HepG2 (cell line): ENCODE results near the gene SEMA7A. TPM values are rescaled to one million over a fixed set of nuclear protein-coding genes. Genes with fewer than 3 reads are reported as not detected.
A peak's percentile ranks its signal among the peaks of the same experiment; 100 is the strongest.

Experiments
- ISX ChIP-seq: sonication (generic); formaldehyde crosslinking; conservative IDR thresholded peaks from 2 replicates; pipeline ENCODE4 v1.5.0; 2020; ENCODE audit warnings: missing genetic modification reagents
- NFIC ChIP-seq: IDR thresholded peaks from 2 replicates; pipeline ENCODE4 v1.6.1; 2012; ENCODE audit warnings: mild to moderate bottlenecking, low read length, inconsistent platforms
- NFYB ChIP-seq: sonication (generic); formaldehyde crosslinking; IDR thresholded peaks from 2 replicates; pipeline ENCODE4 v1.4.0; 2020; ENCODE audit warnings: missing genetic modification reagents
- REL ChIP-seq: sonication (generic); formaldehyde crosslinking; conservative IDR thresholded peaks from 2 replicates; pipeline ENCODE4 v1.8.0; 2022; ENCODE audit warnings: mild to moderate bottlenecking, missing genetic modification reagents, moderate library complexity
- TGIF2 ChIP-seq: IDR thresholded peaks from 2 replicates; pipeline ENCODE4 v1.6.1; 2016; ENCODE audit warnings: control low read depth, missing compliant biosample characterization
- THYN1 ChIP-seq: sonication (generic); formaldehyde crosslinking; IDR thresholded peaks from 2 replicates; pipeline ENCODE4 v1.8.1; 2023; ENCODE audit warnings: low read depth, mild to moderate bottlenecking, moderate library complexity, missing genetic modification reagents, borderline replicate concordance
- ZFP36L1 ChIP-seq: sonication (generic); formaldehyde crosslinking; IDR thresholded peaks from 2 replicates; pipeline ENCODE4 v1.8.0; 2022; ENCODE audit warnings: mild to moderate bottlenecking, missing genetic modification reagents, moderate library complexity
- ZNF253 ChIP-seq: sonication (generic); formaldehyde crosslinking; IDR thresholded peaks from 2 replicates; pipeline ENCODE4 v1.8.0; 2022; ENCODE audit warnings: mild to moderate bottlenecking, missing genetic modification reagents, borderline replicate concordance
- polyA plus RNA-seq, 8 experiments: library from polyadenylated mRNA; depleted of rRNA in 3 of 8; stranded (reverse) in 7 of 8; unstranded in 1 of 8; fragments of >200 nt; fragmentation: Illumina TruSeq in 4 of 8; extraction: Trizol in 4 of 8; gene quantifications; 2 replicates each; pipeline versions ENCODE4 v1.2.1 to v1.2.3, GENCODE V29; 2011 to 2016; ENCODE audit warnings: low read depth in 4 of 8, missing spikeins in 1 of 8, mixed read lengths in 1 of 8; ENCODE audit not compliant: insufficient read depth in 1 of 8
- total RNA-seq, 5 experiments: library from RNA; depleted of rRNA; stranded (reverse); fragments of >200 nt; fragmentation: Illumina TruSeq; extraction: Trizol; gene quantifications; 2 replicates each; pipeline ENCODE4 v1.2.3, GENCODE V29; 2016; ENCODE audit warnings: low read depth in 1 of 5
- TF ChIP-seq, protein P1 (sequence below): sonication (generic); formaldehyde crosslinking; IDR thresholded peaks from 2 replicates; pipeline ENCODE4 v1.9.0; 2021; ENCODE audit warnings: mild to moderate bottlenecking, missing genetic modification reagents
- TF ChIP-seq, protein P2 (sequence below): sonication (generic); formaldehyde crosslinking; conservative IDR thresholded peaks from 2 replicates; pipeline ENCODE4 v1.8.0; 2022; ENCODE audit warnings: missing genetic modification reagents
- TF ChIP-seq, protein P3 (sequence below): sonication (generic); formaldehyde crosslinking; conservative IDR thresholded peaks from 2 replicates; pipeline ENCODE4 v1.4.0; 2020; ENCODE audit warnings: mild to moderate bottlenecking, missing genetic modification reagents, moderate library complexity
- TF ChIP-seq, protein P4 (sequence below): sonication (generic); formaldehyde crosslinking; conservative IDR thresholded peaks from 2 replicates; pipeline ENCODE4 v1.5.0; 2020; ENCODE audit warnings: missing genetic modification reagents
- TF ChIP-seq, protein P5 (sequence below): sonication (generic); formaldehyde crosslinking; IDR thresholded peaks from 2 replicates; pipeline ENCODE4 v1.4.0; 2020; ENCODE audit warnings: mild to moderate bottlenecking, missing genetic modification reagents

Gene SEMA7A
- total and polyA plus RNA-seq, 2 of the 13 experiments (the other 11 are each of a cell fraction or from before 2014, with no cell fraction given), result 9.0 to 15.8 TPM

DNA sequence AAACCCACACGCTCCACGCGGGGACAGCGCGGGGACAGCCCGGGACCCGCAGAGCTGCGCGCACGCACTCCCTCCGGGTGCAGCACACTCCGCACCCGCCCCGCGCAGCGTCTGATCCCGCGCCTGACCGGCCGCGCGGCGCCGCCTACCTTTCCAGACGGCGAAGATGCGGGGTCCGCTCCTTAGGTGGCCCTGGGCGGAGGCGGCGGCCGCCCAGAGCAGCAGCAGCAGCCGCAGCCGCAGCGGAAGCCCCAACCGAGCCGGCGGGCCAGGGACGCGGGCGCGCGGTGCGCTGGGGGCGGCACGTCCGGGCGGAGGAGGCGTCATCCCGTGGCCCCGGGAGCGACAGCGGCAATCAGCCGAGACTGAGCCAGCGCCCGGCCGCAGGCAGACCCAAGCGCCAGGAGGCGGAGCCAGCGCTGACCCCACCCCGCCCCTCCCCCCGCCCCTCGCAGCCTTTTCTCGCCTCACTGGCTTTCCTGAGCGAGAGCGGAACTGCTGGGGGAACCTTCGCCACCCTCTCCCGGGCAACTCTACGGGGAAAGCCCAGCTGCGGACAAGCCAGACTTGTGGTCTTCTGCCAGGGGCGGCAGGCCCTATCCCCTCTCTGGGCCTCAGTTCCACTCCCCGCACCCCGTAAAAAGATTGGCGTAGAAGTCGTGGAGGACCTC is at the start of gene SEMA7A (continued):
- TF ChIP-seq, protein P1, sequence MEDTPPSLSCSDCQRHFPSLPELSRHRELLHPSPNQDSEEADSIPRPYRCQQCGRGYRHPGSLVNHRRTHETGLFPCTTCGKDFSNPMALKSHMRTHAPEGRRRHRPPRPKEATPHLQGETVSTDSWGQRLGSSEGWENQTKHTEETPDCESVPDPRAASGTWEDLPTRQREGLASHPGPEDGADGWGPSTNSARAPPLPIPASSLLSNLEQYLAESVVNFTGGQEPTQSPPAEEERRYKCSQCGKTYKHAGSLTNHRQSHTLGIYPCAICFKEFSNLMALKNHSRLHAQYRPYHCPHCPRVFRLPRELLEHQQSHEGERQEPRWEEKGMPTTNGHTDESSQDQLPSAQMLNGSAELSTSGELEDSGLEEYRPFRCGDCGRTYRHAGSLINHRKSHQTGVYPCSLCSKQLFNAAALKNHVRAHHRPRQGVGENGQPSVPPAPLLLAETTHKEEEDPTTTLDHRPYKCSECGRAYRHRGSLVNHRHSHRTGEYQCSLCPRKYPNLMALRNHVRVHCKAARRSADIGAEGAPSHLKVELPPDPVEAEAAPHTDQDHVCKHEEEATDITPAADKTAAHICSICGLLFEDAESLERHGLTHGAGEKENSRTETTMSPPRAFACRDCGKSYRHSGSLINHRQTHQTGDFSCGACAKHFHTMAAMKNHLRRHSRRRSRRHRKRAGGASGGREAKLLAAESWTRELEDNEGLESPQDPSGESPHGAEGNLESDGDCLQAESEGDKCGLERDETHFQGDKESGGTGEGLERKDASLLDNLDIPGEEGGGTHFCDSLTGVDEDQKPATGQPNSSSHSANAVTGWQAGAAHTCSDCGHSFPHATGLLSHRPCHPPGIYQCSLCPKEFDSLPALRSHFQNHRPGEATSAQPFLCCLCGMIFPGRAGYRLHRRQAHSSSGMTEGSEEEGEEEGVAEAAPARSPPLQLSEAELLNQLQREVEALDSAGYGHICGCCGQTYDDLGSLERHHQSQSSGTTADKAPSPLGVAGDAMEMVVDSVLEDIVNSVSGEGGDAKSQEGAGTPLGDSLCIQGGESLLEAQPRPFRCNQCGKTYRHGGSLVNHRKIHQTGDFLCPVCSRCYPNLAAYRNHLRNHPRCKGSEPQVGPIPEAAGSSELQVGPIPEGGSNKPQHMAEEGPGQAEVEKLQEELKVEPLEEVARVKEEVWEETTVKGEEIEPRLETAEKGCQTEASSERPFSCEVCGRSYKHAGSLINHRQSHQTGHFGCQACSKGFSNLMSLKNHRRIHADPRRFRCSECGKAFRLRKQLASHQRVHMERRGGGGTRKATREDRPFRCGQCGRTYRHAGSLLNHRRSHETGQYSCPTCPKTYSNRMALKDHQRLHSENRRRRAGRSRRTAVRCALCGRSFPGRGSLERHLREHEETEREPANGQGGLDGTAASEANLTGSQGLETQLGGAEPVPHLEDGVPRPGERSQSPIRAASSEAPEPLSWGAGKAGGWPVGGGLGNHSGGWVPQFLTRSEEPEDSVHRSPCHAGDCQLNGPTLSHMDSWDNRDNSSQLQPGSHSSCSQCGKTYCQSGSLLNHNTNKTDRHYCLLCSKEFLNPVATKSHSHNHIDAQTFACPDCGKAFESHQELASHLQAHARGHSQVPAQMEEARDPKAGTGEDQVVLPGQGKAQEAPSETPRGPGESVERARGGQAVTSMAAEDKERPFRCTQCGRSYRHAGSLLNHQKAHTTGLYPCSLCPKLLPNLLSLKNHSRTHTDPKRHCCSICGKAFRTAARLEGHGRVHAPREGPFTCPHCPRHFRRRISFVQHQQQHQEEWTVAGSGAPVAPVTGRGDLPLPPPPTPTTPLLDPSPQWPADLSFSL (CRISPR knock-in tag), result no peak
- TF ChIP-seq, protein P2, sequence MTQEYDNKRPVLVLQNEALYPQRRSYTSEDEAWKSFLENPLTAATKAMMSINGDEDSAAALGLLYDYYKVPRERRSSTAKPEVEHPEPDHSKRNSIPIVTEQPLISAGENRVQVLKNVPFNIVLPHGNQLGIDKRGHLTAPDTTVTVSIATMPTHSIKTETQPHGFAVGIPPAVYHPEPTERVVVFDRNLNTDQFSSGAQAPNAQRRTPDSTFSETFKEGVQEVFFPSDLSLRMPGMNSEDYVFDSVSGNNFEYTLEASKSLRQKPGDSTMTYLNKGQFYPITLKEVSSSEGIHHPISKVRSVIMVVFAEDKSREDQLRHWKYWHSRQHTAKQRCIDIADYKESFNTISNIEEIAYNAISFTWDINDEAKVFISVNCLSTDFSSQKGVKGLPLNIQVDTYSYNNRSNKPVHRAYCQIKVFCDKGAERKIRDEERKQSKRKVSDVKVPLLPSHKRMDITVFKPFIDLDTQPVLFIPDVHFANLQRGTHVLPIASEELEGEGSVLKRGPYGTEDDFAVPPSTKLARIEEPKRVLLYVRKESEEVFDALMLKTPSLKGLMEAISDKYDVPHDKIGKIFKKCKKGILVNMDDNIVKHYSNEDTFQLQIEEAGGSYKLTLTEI (CRISPR knock-in tag), result no peak
- TF ChIP-seq NFIC (no peak), ISX (no peak), ZNF253 (no peak), NFYB (CRISPR knock-in tag) (no peak), THYN1 (CRISPR knock-in tag) (no peak), TGIF2 (CRISPR knock-in tag) (no peak), ZFP36L1 (CRISPR knock-in tag) (no peak), REL (no peak)
- TF ChIP-seq, protein P3, sequence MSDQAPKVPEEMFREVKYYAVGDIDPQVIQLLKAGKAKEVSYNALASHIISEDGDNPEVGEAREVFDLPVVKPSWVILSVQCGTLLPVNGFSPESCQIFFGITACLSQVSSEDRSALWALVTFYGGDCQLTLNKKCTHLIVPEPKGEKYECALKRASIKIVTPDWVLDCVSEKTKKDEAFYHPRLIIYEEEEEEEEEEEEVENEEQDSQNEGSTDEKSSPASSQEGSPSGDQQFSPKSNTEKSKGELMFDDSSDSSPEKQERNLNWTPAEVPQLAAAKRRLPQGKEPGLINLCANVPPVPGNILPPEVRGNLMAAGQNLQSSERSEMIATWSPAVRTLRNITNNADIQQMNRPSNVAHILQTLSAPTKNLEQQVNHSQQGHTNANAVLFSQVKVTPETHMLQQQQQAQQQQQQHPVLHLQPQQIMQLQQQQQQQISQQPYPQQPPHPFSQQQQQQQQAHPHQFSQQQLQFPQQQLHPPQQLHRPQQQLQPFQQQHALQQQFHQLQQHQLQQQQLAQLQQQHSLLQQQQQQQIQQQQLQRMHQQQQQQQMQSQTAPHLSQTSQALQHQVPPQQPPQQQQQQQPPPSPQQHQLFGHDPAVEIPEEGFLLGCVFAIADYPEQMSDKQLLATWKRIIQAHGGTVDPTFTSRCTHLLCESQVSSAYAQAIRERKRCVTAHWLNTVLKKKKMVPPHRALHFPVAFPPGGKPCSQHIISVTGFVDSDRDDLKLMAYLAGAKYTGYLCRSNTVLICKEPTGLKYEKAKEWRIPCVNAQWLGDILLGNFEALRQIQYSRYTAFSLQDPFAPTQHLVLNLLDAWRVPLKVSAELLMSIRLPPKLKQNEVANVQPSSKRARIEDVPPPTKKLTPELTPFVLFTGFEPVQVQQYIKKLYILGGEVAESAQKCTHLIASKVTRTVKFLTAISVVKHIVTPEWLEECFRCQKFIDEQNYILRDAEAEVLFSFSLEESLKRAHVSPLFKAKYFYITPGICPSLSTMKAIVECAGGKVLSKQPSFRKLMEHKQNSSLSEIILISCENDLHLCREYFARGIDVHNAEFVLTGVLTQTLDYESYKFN, result no peak
- TF ChIP-seq, protein P4, sequence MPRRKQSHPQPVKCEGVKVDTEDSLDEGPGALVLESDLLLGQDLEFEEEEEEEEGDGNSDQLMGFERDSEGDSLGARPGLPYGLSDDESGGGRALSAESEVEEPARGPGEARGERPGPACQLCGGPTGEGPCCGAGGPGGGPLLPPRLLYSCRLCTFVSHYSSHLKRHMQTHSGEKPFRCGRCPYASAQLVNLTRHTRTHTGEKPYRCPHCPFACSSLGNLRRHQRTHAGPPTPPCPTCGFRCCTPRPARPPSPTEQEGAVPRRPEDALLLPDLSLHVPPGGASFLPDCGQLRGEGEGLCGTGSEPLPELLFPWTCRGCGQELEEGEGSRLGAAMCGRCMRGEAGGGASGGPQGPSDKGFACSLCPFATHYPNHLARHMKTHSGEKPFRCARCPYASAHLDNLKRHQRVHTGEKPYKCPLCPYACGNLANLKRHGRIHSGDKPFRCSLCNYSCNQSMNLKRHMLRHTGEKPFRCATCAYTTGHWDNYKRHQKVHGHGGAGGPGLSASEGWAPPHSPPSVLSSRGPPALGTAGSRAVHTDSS (CRISPR knock-in tag), result no peak
- TF ChIP-seq, protein P5, sequence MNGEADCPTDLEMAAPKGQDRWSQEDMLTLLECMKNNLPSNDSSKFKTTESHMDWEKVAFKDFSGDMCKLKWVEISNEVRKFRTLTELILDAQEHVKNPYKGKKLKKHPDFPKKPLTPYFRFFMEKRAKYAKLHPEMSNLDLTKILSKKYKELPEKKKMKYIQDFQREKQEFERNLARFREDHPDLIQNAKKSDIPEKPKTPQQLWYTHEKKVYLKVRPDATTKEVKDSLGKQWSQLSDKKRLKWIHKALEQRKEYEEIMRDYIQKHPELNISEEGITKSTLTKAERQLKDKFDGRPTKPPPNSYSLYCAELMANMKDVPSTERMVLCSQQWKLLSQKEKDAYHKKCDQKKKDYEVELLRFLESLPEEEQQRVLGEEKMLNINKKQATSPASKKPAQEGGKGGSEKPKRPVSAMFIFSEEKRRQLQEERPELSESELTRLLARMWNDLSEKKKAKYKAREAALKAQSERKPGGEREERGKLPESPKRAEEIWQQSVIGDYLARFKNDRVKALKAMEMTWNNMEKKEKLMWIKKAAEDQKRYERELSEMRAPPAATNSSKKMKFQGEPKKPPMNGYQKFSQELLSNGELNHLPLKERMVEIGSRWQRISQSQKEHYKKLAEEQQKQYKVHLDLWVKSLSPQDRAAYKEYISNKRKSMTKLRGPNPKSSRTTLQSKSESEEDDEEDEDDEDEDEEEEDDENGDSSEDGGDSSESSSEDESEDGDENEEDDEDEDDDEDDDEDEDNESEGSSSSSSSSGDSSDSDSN (CRISPR knock-in tag), result peak; percentile 94; the same call in 1 of the 2 replicates
